K562 (cell line): ENCODE measurements around the gene MAMDC2. TPM values are rescaled to one million over a fixed set of nuclear protein-coding genes. Genes with fewer than 3 reads are reported as not detected.

ENCODE experiments used
- ATAC-seq: fragments of 200-7000 bp; cut with Tn5 transposase; 3 replicates; pipeline ENCODE4 v1.9.1; 2020; ENCODE audit warnings: moderate library complexity
- BruUV-seq: library from RNA; stranded (reverse); fragments of 400-500 nt; replicated peaks from 2 replicates; lab custom pipeline; 2021; lab: Mats Ljungman, UMichigan
- CTCF ChIA-PET: fragments of 300-600 bp; formaldehyde crosslinking; extraction: SDS; loops from one replicate; lab custom pipeline; 2021; ENCODE audit warnings: low intra/inter-chr PET ratio; lab: Yijun Ruan, JAX
- POLR2A ChIA-PET: fragments of 300-600, 350-650 bp; sonication (Branson Sonifier 250); formaldehyde crosslinking; extraction: SDS; loops from one replicate; lab custom pipeline; 2021; ENCODE audit warnings: antibody characterized with exemption, inconsistent platforms; lab: Yijun Ruan, JAX
- DNase-seq, 4 experiments: peaks; one replicate each; pipeline versions ENCODE4 v3.0.0 to v3.0.0-alpha.2; 2011 to 2018; ENCODE audit warnings: low spot score in 3 of 4, mixed read lengths in 3 of 4; ENCODE audit errors: extremely low read depth in 1 of 4
- FAIRE-seq: peaks from 2 replicates; lab custom pipeline; 2011; peaks lifted over from hg19 to GRCh38; lab: Jason Lieb, UNC
- H2AFZ ChIP-seq: 2 replicates; pipeline ENCODE4 v1.6.0; 2011; ENCODE audit warnings: low read depth, low read length, control low read depth, inconsistent platforms
- H3K27ac ChIP-seq: fragments of 200-600 bp; 3 replicates; pipeline ENCODE4 v1.8.0; 2011; ENCODE audit warnings: low read depth, mild to moderate bottlenecking, control low read depth, inconsistent platforms, low read length, moderate library complexity, mixed read lengths; ENCODE audit errors: extremely low read depth
- H3K27me3 ChIP-seq, 2 experiments: fragments of 300-600 bp in 1 of 2; 2 replicates in 1 of 2; 3 replicates in 1 of 2; pipeline versions ENCODE4 v1.6.0 to v1.8.0; 2011; ENCODE audit warnings: inconsistent platforms in 2 of 2, low read length in 2 of 2, mild to moderate bottlenecking in 1 of 2, mixed read lengths in 1 of 2, moderate library complexity in 1 of 2; ENCODE audit not compliant: control insufficient read depth in 2 of 2, insufficient read depth in 2 of 2
- H3K36me3 ChIP-seq: fragments of 300-600 bp; 3 replicates; pipeline ENCODE4 v1.8.0; 2011; ENCODE audit warnings: mild to moderate bottlenecking, low read length, inconsistent platforms; ENCODE audit not compliant: control insufficient read depth, insufficient read depth
- H3K4me1 ChIP-seq, 2 experiments: fragments of 200-600 bp in 1 of 2; replicated peaks in 1 of 2; 2 replicates in 1 of 2; 3 replicates in 1 of 2; pipeline versions ENCODE4 v1.5.1 to v1.8.0; 2011; ENCODE audit warnings: inconsistent platforms in 2 of 2, low read length in 2 of 2, mild to moderate bottlenecking in 1 of 2, mixed read lengths in 1 of 2, moderate library complexity in 1 of 2; ENCODE audit not compliant: control insufficient read depth in 2 of 2, insufficient read depth in 2 of 2
- H3K4me2 ChIP-seq: 2 replicates; pipeline ENCODE4 v1.6.1; 2011; ENCODE audit warnings: low read length, control low read depth, inconsistent platforms, mixed read lengths; ENCODE audit not compliant: insufficient read depth
- H3K4me3 ChIP-seq: fragments of 200-600 bp; sonication (generic), shearing (Covaris generic); 2 replicates; pipeline ENCODE4 v1.5.1; 2016; ENCODE audit warnings: control low read depth, inconsistent platforms
- H3K79me2 ChIP-seq: fragments of 200-600 bp; 3 replicates; pipeline ENCODE4 v1.8.0; 2011; ENCODE audit warnings: low read length, inconsistent platforms; ENCODE audit not compliant: control insufficient read depth, insufficient read depth
- H3K9ac ChIP-seq, 2 experiments: 2 replicates each; pipeline versions ENCODE4 v1.6.0 to v1.6.1; 2011; ENCODE audit warnings: low read depth in 2 of 2, low read length in 2 of 2, control low read depth in 1 of 2, inconsistent platforms in 1 of 2, mild to moderate bottlenecking in 1 of 2, mixed read lengths in 1 of 2; ENCODE audit not compliant: insufficient read depth in 1 of 2
- H3K9me1 ChIP-seq: one replicate; pipeline ENCODE4 v1.6.0; 2011; ENCODE audit warnings: inconsistent platforms, mild to moderate bottlenecking, low read length, moderate library complexity; ENCODE audit not compliant: control insufficient read depth, insufficient read depth
- H3K9me3 ChIP-seq: replicated peaks from 2 replicates; pipeline ENCODE4 v1.5.1; 2011; ENCODE audit warnings: low read depth, low read length, inconsistent platforms; ENCODE audit not compliant: control insufficient read depth, insufficient read depth
- H4K20me1 ChIP-seq: replicated peaks from 2 replicates; pipeline ENCODE4 v1.6.1; 2011; ENCODE audit warnings: low read length, inconsistent platforms, mixed read lengths; ENCODE audit not compliant: control insufficient read depth, insufficient read depth
- CAMTA2 ChIP-seq: fragments of 250-450 bp; sonication (Bioruptor Pico); conservative IDR thresholded peaks from 2 replicates; pipeline ENCODE4 v1.5.1; 2022
- CREB3L1 ChIP-seq: fragments of 450-650 bp; IDR thresholded peaks from 2 replicates; pipeline ENCODE4 v1.6.1; 2014; ENCODE audit warnings: low read depth, mild to moderate bottlenecking, moderate library complexity, borderline replicate concordance
- E2F3 ChIP-seq: fragments of 250-450 bp; sonication (Bioruptor Pico); IDR thresholded peaks from 2 replicates; pipeline ENCODE4 v1.4.0; 2020; ENCODE audit warnings: mild to moderate bottlenecking
- ETS2 ChIP-seq: IDR thresholded peaks from 2 replicates; pipeline ENCODE4 v1.6.1; 2016; ENCODE audit warnings: borderline replicate concordance, missing genetic modification characterization, mild to moderate bottlenecking, moderate library complexity, missing compliant biosample characterization; ENCODE audit not compliant: poor library complexity, severe bottlenecking
- GTF2B ChIP-seq: IDR thresholded peaks from 2 replicates; pipeline ENCODE4 v1.6.1; 2011; ENCODE audit not compliant: insufficient read length; ENCODE audit errors: extremely low read depth
- HDAC2 ChIP-seq: fragments of 450-650 bp; IDR thresholded peaks from 2 replicates; pipeline ENCODE4 v1.6.1; 2016; ENCODE audit warnings: mild to moderate bottlenecking
- MEF2D ChIP-seq: conservative IDR thresholded peaks from 2 replicates; pipeline ENCODE4 v1.6.1; 2016; ENCODE audit warnings: low read depth, missing genetic modification characterization, missing compliant biosample characterization
- PHB ChIP-seq: fragments of 250-450 bp; sonication (Bioruptor Pico); IDR thresholded peaks from 2 replicates; pipeline ENCODE4 v1.5.0; 2021
- PHF21A ChIP-seq: fragments of 450-650 bp; IDR thresholded peaks from 2 replicates; pipeline ENCODE4 v1.6.1; 2017; ENCODE audit warnings: low read depth, borderline replicate concordance
- RBM15 ChIP-seq: fragments of 200-400 bp; formaldehyde crosslinking; IDR thresholded peaks from 2 replicates; pipeline ENCODE4 v1.6.1; 2018; ENCODE audit warnings: mild to moderate bottlenecking, low read length, moderate library complexity; ENCODE audit not compliant: insufficient read depth
- RCOR1 ChIP-seq, 2 experiments: IDR thresholded peaks; 2 replicates each; pipeline ENCODE4 v1.6.1; 2012; ENCODE audit warnings: low read depth in 2 of 2, low read length in 2 of 2, borderline replicate concordance in 1 of 2, improper control_type of control experiment in 1 of 2
- ZNF280A ChIP-seq: fragments of 450-650 bp; IDR thresholded peaks from 2 replicates; pipeline ENCODE4 v1.6.1; 2018; ENCODE audit warnings: mild to moderate bottlenecking, low read depth; ENCODE audit not compliant: partially characterized antibody
- ZNF398 ChIP-seq: fragments of 250-450 bp; sonication (Bioruptor Pico); IDR thresholded peaks from 2 replicates; pipeline ENCODE4 v1.8.0; 2021; ENCODE audit warnings: moderate library complexity, mild to moderate bottlenecking, inconsistent platforms
- WGBS: fragments of 100-300 bp; shearing (Covaris generic); methylation state at CpG from one replicate; pipeline ENCODE4 v1.1.6; 2016; ENCODE audit warnings: low coverage, mixed read lengths; ENCODE audit not compliant: insufficient coverage; ENCODE audit errors: missing lambda C conversion rate; 5-methylcytosine and 5-hydroxymethylcytosine counted together
- in situ Hi-C: fragments of 300-500 bp; cut with MboI; formaldehyde crosslinking; loops from 4 replicates; pipeline ENCODE4 v1.15.0; 2018; ENCODE audit warnings: inconsistent platforms, mixed read lengths
- intact Hi-C: fragments of 100-400 bp; cut with micrococcal nuclease; formaldehyde crosslinking; loops from 2 replicates; pipeline ENCODE4 v1.14.2; 2022
- polyA plus RNA-seq, 8 experiments: library from polyadenylated mRNA; depleted of rRNA in 4 of 8; stranded (reverse) in 5 of 8; unstranded in 3 of 8; fragments of >200 nt; fragmentation: Nextera tagmentation in 2 of 8; fragmentation: Illumina TruSeq in 1 of 8; extraction: Ambion mirVana in 2 of 8; extraction: Trizol in 1 of 8; gene quantifications; 2 replicates each; pipeline versions ENCODE4 v1.2.1 to v1.2.3, GENCODE V29; 2011 to 2014; ENCODE audit warnings: inconsistent platforms in 1 of 8, missing spikeins in 1 of 8
- total RNA-seq, 7 experiments: library from RNA; depleted of rRNA in 6 of 7; stranded (reverse); fragments of >200 nt in 6 of 7; fragmentation: Illumina TruSeq in 2 of 7; extraction: Trizol in 2 of 7; gene quantifications; 2 replicates each; pipeline versions ENCODE4 v1.2.1 to v1.2.3, GENCODE V29; 2011 to 2021; ENCODE audit warnings: low replicate concordance in 1 of 7

MAMDC2 gene
- total and polyA plus RNA-seq, 9 of the 15 experiments (the other 6 are each of a cell fraction or from before 2014, with no cell fraction given) = 0.01 to 0.03 TPM; not detected in 7

- no peak for TF ChIP-seq HDAC2
- TF ChIP-seq ZNF398 (CRISPR knock-in tag) = no peak
- no peak for TF ChIP-seq GTF2B
- no peak for TF ChIP-seq PHF21A
Observed at GRCh38 chr9:70043689-70044489, at the start of gene MAMDC2 (continued).

GRCh38 chr9:69995846-69996245 lies 47.8 kb upstream of the MAMDC2 start:
- in situ Hi-C loops (no loop called here), intact Hi-C loops (no loop called here)
- Histone ChIP-seq H3K36me3 (no peaks in the 10 kb centered on the region), H3K79me2 (no peaks in the 10 kb centered on the region), H3K4me1 (no peaks in the 10 kb centered on the region), H3K9me1 (no peaks in the 10 kb centered on the region), H3K27me3 (no peaks in the 10 kb centered on the region), H3K27ac (no peak overlapping the region), H2AFZ (no peak overlapping the region), H3K9ac (no peak overlapping the region), H3K4me3 (no peak overlapping the region), H4K20me1 (no peaks in the 10 kb centered on the region), H3K9me3 (no peaks in the 10 kb centered on the region), H3K4me2 (no peak overlapping the region)
- DNase-seq = no peak
- no TSS peak for BruUV-seq
- ATAC-seq = no peak
- WGBS = no CpG with 5 or more reads among the region's 1 CpG
- no peak for FAIRE-seq
- CTCF ChIA-PET = no interaction called here
- POLR2A ChIA-PET = no interaction called here
- TF ChIP-seq CREB3L1 (no peak), CAMTA2 (CRISPR knock-in tag) (no peak), RCOR1 (IDR thresholded peaks at IDR 0.05; ENCODE audit: borderline replicate concordance in 1 of 2, low read depth in 2 of 2, low read length in 2 of 2) (no peak), ETS2 (tag) (no peak), ZNF280A (no peak), MEF2D (tag) (no peak), PHB (CRISPR knock-in tag) (no peak), RBM15 (no peak), E2F3 (no peak)
